K562 (cell line): ENCODE results near the gene PRSS8. TPM values are rescaled to one million over a fixed set of nuclear protein-coding genes. Genes with fewer than 3 reads are reported as not detected.

Experiments used
- AFF1 ChIP-seq, 2 experiments: fragments of 450-650 bp; IDR thresholded peaks; 2 replicates each; pipeline ENCODE4 v1.6.1; 2018; ENCODE audit warnings: mild to moderate bottlenecking in 2 of 2, low read depth in 1 of 2; ENCODE audit not compliant: partially characterized antibody in 2 of 2
- ATF7 ChIP-seq: fragments of 450-650 bp; IDR thresholded peaks from 2 replicates; pipeline ENCODE4 v1.7.1; 2014; ENCODE audit warnings: mild to moderate bottlenecking, moderate library complexity
- CBX8 ChIP-seq: fragments of 200-600 bp; sonication (generic); IDR thresholded peaks from 2 replicates; pipeline ENCODE4 v1.6.1; 2012; ENCODE audit warnings: borderline replicate concordance, mixed run types, low read depth, mild to moderate bottlenecking, moderate library complexity, mixed read lengths, low read length, control low read depth, inconsistent platforms; ENCODE audit not compliant: poor library complexity, severe bottlenecking; ENCODE audit errors: extremely low read depth
- DIDO1 ChIP-seq: fragments of 450-650 bp; IDR thresholded peaks from 2 replicates; pipeline ENCODE4 v1.6.1; 2016; ENCODE audit warnings: low read depth, missing biosample characterization, missing genetic modification characterization
- GTF2A2 ChIP-seq: IDR thresholded peaks from 2 replicates; pipeline ENCODE4 v1.6.1; 2016; ENCODE audit warnings: mild to moderate bottlenecking, missing genetic modification characterization, missing compliant biosample characterization
- HBP1 ChIP-seq: fragments of 450-650 bp; formaldehyde crosslinking; IDR thresholded peaks from 2 replicates; pipeline ENCODE4 v1.4.0; 2022; ENCODE audit warnings: missing genetic modification characterization
- IRF1 ChIP-seq: sonication (generic); formaldehyde crosslinking; IDR thresholded peaks from 2 replicates; pipeline ENCODE4 v1.8.0; 2022; ENCODE audit warnings: missing genetic modification reagents, mild to moderate bottlenecking, borderline replicate concordance
- JUN ChIP-seq, 2 experiments: sonication (generic) in 1 of 2; formaldehyde crosslinking in 1 of 2; IDR thresholded peaks; 2 replicates each; pipeline versions ENCODE4 v1.6.1 to v1.8.0; 2012 to 2022; ENCODE audit warnings: borderline replicate concordance in 2 of 2, mild to moderate bottlenecking in 2 of 2, improper control_type of control experiment in 1 of 2, low read depth in 1 of 2, low read length in 1 of 2, missing genetic modification reagents in 1 of 2
- KAT7 ChIP-seq: sonication (generic); formaldehyde crosslinking; IDR thresholded peaks from 2 replicates; pipeline ENCODE4 v1.8.0; 2022; ENCODE audit warnings: missing genetic modification reagents, mild to moderate bottlenecking, borderline replicate concordance
- MLLT1 ChIP-seq, 2 experiments: fragments of 450-650 bp; IDR thresholded peaks; 2 replicates each; pipeline ENCODE4 v1.6.1; 2016
- NR1H2 ChIP-seq: sonication (generic); formaldehyde crosslinking; IDR thresholded peaks from 2 replicates; pipeline ENCODE4 v1.4.0; 2020; ENCODE audit warnings: mild to moderate bottlenecking, missing genetic modification reagents
- RNF2 ChIP-seq: sonication (generic); IDR thresholded peaks from 2 replicates; pipeline ENCODE4 v1.6.1; 2016
- SIX5 ChIP-seq, 2 experiments: IDR thresholded peaks; 2 replicates each; pipeline ENCODE4 v1.6.1; 2011; ENCODE audit warnings: low read length in 2 of 2, borderline replicate concordance in 1 of 2, low read depth in 1 of 2, mild to moderate bottlenecking in 1 of 2, moderate library complexity in 1 of 2; ENCODE audit not compliant: insufficient read depth in 1 of 2
- SMC3 ChIP-seq: conservative IDR thresholded peaks from 2 replicates; pipeline ENCODE4 v1.6.1; 2011; ENCODE audit warnings: low read depth, low read length, improper control_type of control experiment; ENCODE audit not compliant: insufficient read depth
- TCFL5 ChIP-seq: fragments of 250-450 bp; sonication (Bioruptor Pico); conservative IDR thresholded peaks from 2 replicates; pipeline ENCODE4 v1.6.1; 2021; ENCODE audit warnings: mild to moderate bottlenecking, moderate library complexity, matching md5 sums
- XRCC3 ChIP-seq: fragments of 450-650 bp; IDR thresholded peaks from 2 replicates; pipeline ENCODE4 v1.6.1; 2017; ENCODE audit warnings: mild to moderate bottlenecking, moderate library complexity
- XRCC4 ChIP-seq: IDR thresholded peaks from one replicate; pipeline ENCODE4 v1.6.1; 2011; ENCODE audit not compliant: insufficient read depth, insufficient read length; ENCODE audit errors: extremely low read depth
- ZNF140 ChIP-seq: fragments of 250-450 bp; sonication (Bioruptor Pico); IDR thresholded peaks from 2 replicates; pipeline ENCODE4 v1.8.0; 2021; ENCODE audit warnings: moderate library complexity, mild to moderate bottlenecking, inconsistent platforms
- polyA plus RNA-seq, 8 experiments: library from polyadenylated mRNA; depleted of rRNA in 4 of 8; stranded (reverse) in 5 of 8; unstranded in 3 of 8; fragments of >200 nt; fragmentation: Nextera tagmentation in 2 of 8; fragmentation: Illumina TruSeq in 1 of 8; extraction: Ambion mirVana in 2 of 8; extraction: Trizol in 1 of 8; gene quantifications; 2 replicates each; pipeline versions ENCODE4 v1.2.1 to v1.2.3, GENCODE V29; 2011 to 2014; ENCODE audit warnings: inconsistent platforms in 1 of 8, missing spikeins in 1 of 8
- total RNA-seq, 7 experiments: library from RNA; depleted of rRNA in 6 of 7; stranded (reverse); fragments of >200 nt in 6 of 7; fragmentation: Illumina TruSeq in 2 of 7; extraction: Trizol in 2 of 7; gene quantifications; 2 replicates each; pipeline versions ENCODE4 v1.2.1 to v1.2.3, GENCODE V29; 2011 to 2021; ENCODE audit warnings: low replicate concordance in 1 of 7

Gene PRSS8
- total and polyA plus RNA-seq, 9 of the 15 experiments (the other 6 are each of a cell fraction or from before 2014, with no cell fraction given): 0.25 to 3.9 (median 1.3) TPM; not detected in 1

- TF ChIP-seq AFF1 (IDR thresholded peaks at IDR 0.05; ENCODE audit: low read depth in 1 of 2, partially characterized antibody in 2 of 2): no peak
- TF ChIP-seq KAT7: peak; percentile 68; the same call in 1 of the 2 replicates
- TF ChIP-seq MLLT1 (IDR thresholded peaks at IDR 0.05): no peak
- TF ChIP-seq JUN (IDR thresholded peaks at IDR 0.05; ENCODE audit: borderline replicate concordance, low read depth, low read length): peak; percentile 63; the same call in 1 of the 2 replicates
- TF ChIP-seq JUN (CRISPR knock-in tag; IDR thresholded peaks at IDR 0.05; ENCODE audit: borderline replicate concordance): no peak
- TF ChIP-seq SIX5 (IDR thresholded peaks at IDR 0.05; ENCODE audit: borderline replicate concordance in 1 of 2, insufficient read depth in 1 of 2, low read depth in 1 of 2, low read length in 2 of 2): peak in 1 of 2 experiments; percentile 33; a peak in 2 of 4 replicates
- peak; percentile 62 for TF ChIP-seq DIDO1 (tag)
- no peak for TF ChIP-seq ZNF140
- TF ChIP-seq ATF7: peak; percentile 83
- TF ChIP-seq NR1H2 (CRISPR knock-in tag): no peak
- TF ChIP-seq SMC3: no peak
- no peak for TF ChIP-seq XRCC4
- TF ChIP-seq TCFL5 (CRISPR knock-in tag): no peak
- TF ChIP-seq GTF2A2 (tag): no peak
- TF ChIP-seq IRF1 (CRISPR knock-in tag): no peak
- TF ChIP-seq XRCC3: no peak
- TF ChIP-seq RNF2: no peak
- peak; percentile 47; the same call in 1 of the 2 replicates for TF ChIP-seq HBP1
- TF ChIP-seq CBX8: no peak
Measured at GRCh38 chr16:31117384-31118222, 17.9 kb downstream of the PRSS8 start, which contains the start of gene KAT8 (continued).
